H7 (cell line): ENCODE results near the gene HES1. TPM values are rescaled to one million over a fixed set of nuclear protein-coding genes. Genes with fewer than 3 reads are reported as not detected.
A peak's percentile ranks its signal among the peaks of the same experiment; 100 is the strongest.

ENCODE experiments used
- DNase-seq: peaks from one replicate; pipeline ENCODE4 v3.0.0; 2012
- H3K27me3 ChIP-seq: 2 replicates; pipeline ENCODE4 v1.6.0; 2011; ENCODE audit warnings: mild to moderate bottlenecking, low read length; ENCODE audit not compliant: control insufficient read depth, insufficient read depth
- H3K36me3 ChIP-seq: replicated peaks from 2 replicates; pipeline ENCODE4 v1.5.1; 2011; ENCODE audit warnings: low read length; ENCODE audit not compliant: control insufficient read depth, insufficient read depth
- H3K4me3 ChIP-seq: 2 replicates; pipeline ENCODE4 v1.5.1; 2011; ENCODE audit warnings: low read depth, mild to moderate bottlenecking, control low read depth, low read length, moderate library complexity; ENCODE audit not compliant: insufficient read depth
- total RNA-seq: library from RNA; depleted of rRNA; stranded (reverse); fragments of >200 nt; shearing (Covaris generic); gene quantifications from 2 replicates; pipeline ENCODE4 v1.2.3, GENCODE V29; 2014

The HES1 gene
- total RNA-seq, 1 experiment from 2014 or later: 70.9 TPM

- Histone ChIP-seq H3K36me3 (no peaks in the 10 kb centered on the region), H3K4me3 (no peak overlapping the region), H3K27me3 (no peaks in the 10 kb centered on the region; the same call in 1 of the 2 replicates)
- DNase-seq: no peak
These were observed 24.2 kb downstream of the HES1 start for GRCh38 chr3:194160158-194160557.

- Histone ChIP-seq H3K27me3 (no peaks in the 10 kb centered on the region; the same call in 1 of the 2 replicates), H3K36me3 (no peaks in the 10 kb centered on the region)
- peak; percentile 65 for DNase-seq
These were observed 25.4 kb downstream of the HES1 start for GRCh38 chr3:194161131-194162045.

GRCh38 chr3:194162070-194162678 lies 26.2 kb downstream of the HES1 start:
- Histone ChIP-seq H3K36me3 (no peaks in the 10 kb centered on the region), H3K4me3 (no peak overlapping the region), H3K27me3 (no peaks in the 10 kb centered on the region; the same call in 1 of the 2 replicates)
- no peak for DNase-seq

More at GRCh38 chr3:194161131-194162045, 25.4 kb downstream of the HES1 start:
- no peak overlapping the region for H3K4me3 ChIP-seq

GRCh38 chr3:194162817-194163584 lies 27.1 kb downstream of the HES1 start:
- DNase-seq: no peak
- Histone ChIP-seq H3K36me3 (no peaks in the 10 kb centered on the region), H3K4me3 (no peak overlapping the region), H3K27me3 (no peaks in the 10 kb centered on the region; the same call in 1 of the 2 replicates)

- no peak for DNase-seq
- Histone ChIP-seq H3K4me3 (no peak overlapping the region), H3K36me3 (no peaks in the 10 kb centered on the region), H3K27me3 (no peaks in the 10 kb centered on the region; the same call in 1 of the 2 replicates)
These were observed 27.7 kb downstream of the HES1 start for GRCh38 chr3:194163697-194164096.

GRCh38 chr3:194164861-194165260 lies 28.9 kb downstream of the HES1 start:
- Histone ChIP-seq H3K36me3 (no peaks in the 10 kb centered on the region), H3K27me3 (no peaks in the 10 kb centered on the region; the same call in 1 of the 2 replicates)

GRCh38 chr3:194165271-194166018 lies 29.5 kb downstream of the HES1 start:
- H3K27me3 ChIP-seq: no peaks in the 10 kb centered on the region; the same call in 1 of the 2 replicates

More at GRCh38 chr3:194164861-194165260, 28.9 kb downstream of the HES1 start:
- H3K4me3 ChIP-seq: no peak overlapping the region
- no peak for DNase-seq

GRCh38 chr3:194166682-194167479 lies 30.9 kb downstream of the HES1 start:
- Histone ChIP-seq H3K27me3 (no peaks in the 10 kb centered on the region), H3K4me3 (no peak overlapping the region), H3K36me3 (no peaks in the 10 kb centered on the region)
- no peak for DNase-seq

More at GRCh38 chr3:194165271-194166018, 29.5 kb downstream of the HES1 start:
- no peak for DNase-seq
- Histone ChIP-seq H3K36me3 (no peaks in the 10 kb centered on the region), H3K4me3 (no peak overlapping the region)

GRCh38 chr3:194167480-194168282 lies 31.7 kb downstream of the HES1 start:
- no peak for DNase-seq
- H3K27me3 ChIP-seq: no peaks in the 10 kb centered on the region
- H3K36me3 ChIP-seq: no peaks in the 10 kb centered on the region
- no peak overlapping the region for H3K4me3 ChIP-seq

- no peaks in the 10 kb centered on the region for H3K36me3 ChIP-seq
- H3K27me3 ChIP-seq: no peaks in the 10 kb centered on the region
These were observed 33.0 kb downstream of the HES1 start for GRCh38 chr3:194168994-194169393.

GRCh38 chr3:194169595-194169994 lies 33.6 kb downstream of the HES1 start:
- no peaks in the 10 kb centered on the region for H3K27me3 ChIP-seq
- no peak for DNase-seq
- no peaks in the 10 kb centered on the region for H3K36me3 ChIP-seq
- no peak overlapping the region for H3K4me3 ChIP-seq

More at GRCh38 chr3:194168994-194169393, 33.0 kb downstream of the HES1 start:
- no peak overlapping the region for H3K4me3 ChIP-seq
- no peak for DNase-seq

- Histone ChIP-seq H3K36me3 (no peaks in the 10 kb centered on the region), H3K27me3 (no peaks in the 10 kb centered on the region), H3K4me3 (no peak overlapping the region)
- no peak for DNase-seq
These were observed 34.8 kb downstream of the HES1 start for GRCh38 chr3:194170793-194171192.
